Osteoblast (primary cell): ENCODE results near the gene DPF3. TPM values are rescaled to one million over a fixed set of nuclear protein-coding genes. Genes with fewer than 3 reads are reported as not detected.

Experiments used
- DNase-seq: peaks from one replicate; pipeline ENCODE4 v3.0.0; 2011; ENCODE audit warnings: low spot score, mixed read lengths; ENCODE audit not compliant: insufficient read length; ENCODE audit errors: missing footprints
- H2AFZ ChIP-seq: 2 replicates; pipeline ENCODE4 v1.6.0; 2011; ENCODE audit warnings: mild to moderate bottlenecking, low read length
- H3K27ac ChIP-seq: 2 replicates; pipeline ENCODE4 v1.5.1; 2011; ENCODE audit warnings: mild to moderate bottlenecking, low read depth, low read length, moderate library complexity
- H3K27me3 ChIP-seq: 2 replicates; pipeline ENCODE4 v1.6.0; 2012; ENCODE audit warnings: mild to moderate bottlenecking, control low read depth, inconsistent platforms, low read length, moderate library complexity; ENCODE audit not compliant: insufficient read depth
- H3K36me3 ChIP-seq: 2 replicates; pipeline ENCODE4 v1.5.1; 2011; ENCODE audit warnings: mild to moderate bottlenecking, low read length, control low read depth, moderate library complexity; ENCODE audit not compliant: insufficient read depth
- H3K4me1 ChIP-seq: 2 replicates; pipeline ENCODE4 v1.5.1; 2011; ENCODE audit warnings: mild to moderate bottlenecking, low read length, control low read depth, moderate library complexity; ENCODE audit not compliant: insufficient read depth
- H3K4me2 ChIP-seq: 2 replicates; pipeline ENCODE4 v1.6.0; 2011; ENCODE audit warnings: mild to moderate bottlenecking, low read length; ENCODE audit not compliant: insufficient read depth
- H3K4me3 ChIP-seq: fragments of 200-600 bp; sonication (generic); 3 replicates; pipeline ENCODE4 v1.5.1; 2012; ENCODE audit warnings: mild to moderate bottlenecking, low read length, inconsistent platforms; ENCODE audit not compliant: insufficient read depth
- H3K79me2 ChIP-seq: 2 replicates; pipeline ENCODE4 v1.6.0; 2012; ENCODE audit warnings: mild to moderate bottlenecking, low read length, control low read depth, inconsistent platforms; ENCODE audit not compliant: insufficient read depth
- H3K9me3 ChIP-seq: 2 replicates; pipeline ENCODE4 v1.5.1; 2011; ENCODE audit warnings: low read depth, low read length, control low read depth
- H4K20me1 ChIP-seq: 2 replicates; pipeline ENCODE4 v1.6.0; 2012; ENCODE audit warnings: mild to moderate bottlenecking, low read length, control low read depth; ENCODE audit not compliant: insufficient read depth
- CTCF ChIP-seq: IDR thresholded peaks from 2 replicates; pipeline ENCODE4 v1.5.1; 2011; ENCODE audit warnings: mild to moderate bottlenecking, low read depth, low read length, moderate library complexity; ENCODE audit errors: extremely low read depth
- total RNA-seq: library from RNA; depleted of rRNA; stranded (reverse); fragments of >200 nt; gene quantifications from 2 replicates; pipeline ENCODE4 v1.2.3, GENCODE V29; 2012

Gene DPF3
- total RNA-seq, 1 donor = 1.8 TPM

GRCh38 chr14:72717220-72717619 is 176.7 kb downstream of the DPF3 start:
- no peak overlapping the region for H2AFZ ChIP-seq
- peaks cover 3% of the 10 kb centered on the region for H3K4me1 ChIP-seq
- no peak overlapping the region for H3K4me3 ChIP-seq
- no peaks in the 10 kb centered on the region for H4K20me1 ChIP-seq
- no peaks in the 10 kb centered on the region for H3K79me2 ChIP-seq
- H3K27ac ChIP-seq = no peak overlapping the region
- TF ChIP-seq CTCF = no peak
- DNase-seq = no peak
- no peaks in the 10 kb centered on the region for H3K9me3 ChIP-seq
- H3K36me3 ChIP-seq = no peaks in the 10 kb centered on the region
- no peaks in the 10 kb centered on the region for H3K27me3 ChIP-seq
- no peak overlapping the region for H3K4me2 ChIP-seq

- H3K36me3 ChIP-seq = no peaks in the 10 kb centered on the region
- H3K9me3 ChIP-seq = no peaks in the 10 kb centered on the region
- no peak overlapping the region for H3K27ac ChIP-seq
- H3K4me3 ChIP-seq = no peak overlapping the region
- H2AFZ ChIP-seq = no peak overlapping the region
- H3K79me2 ChIP-seq = no peaks in the 10 kb centered on the region
- peaks cover 3% of the 10 kb centered on the region for H3K4me1 ChIP-seq
- H3K27me3 ChIP-seq = no peaks in the 10 kb centered on the region
- no peak overlapping the region for H3K4me2 ChIP-seq
- DNase-seq = no peak
- H4K20me1 ChIP-seq = no peaks in the 10 kb centered on the region
- TF ChIP-seq CTCF = no peak
Measured at GRCh38 chr14:72716476-72716875, 177.4 kb downstream of the DPF3 start.

- Histone ChIP-seq H3K27ac (no peak overlapping the region), H3K4me1 (peaks cover 3% of the 10 kb centered on the region), H3K9me3 (no peaks in the 10 kb centered on the region), H3K4me3 (no peak overlapping the region), H4K20me1 (no peaks in the 10 kb centered on the region), H2AFZ (no peak overlapping the region), H3K36me3 (no peaks in the 10 kb centered on the region), H3K4me2 (no peak overlapping the region), H3K79me2 (no peaks in the 10 kb centered on the region), H3K27me3 (no peaks in the 10 kb centered on the region)
- TF ChIP-seq CTCF = no peak
- no peak for DNase-seq
Measured at GRCh38 chr14:72715850-72716228, 178.1 kb downstream of the DPF3 start.

GRCh38 chr14:72715215-72715849 is 178.6 kb downstream of the DPF3 start:
- no peak for TF ChIP-seq CTCF
- H3K4me2 ChIP-seq = no peak overlapping the region
- peaks cover 3% of the 10 kb centered on the region for H3K4me1 ChIP-seq
- no peaks in the 10 kb centered on the region for H3K36me3 ChIP-seq
- H3K4me3 ChIP-seq = no peak overlapping the region
- no peak overlapping the region for H2AFZ ChIP-seq
- no peaks in the 10 kb centered on the region for H4K20me1 ChIP-seq
- no peaks in the 10 kb centered on the region for H3K27me3 ChIP-seq
- no peak overlapping the region for H3K27ac ChIP-seq
- H3K79me2 ChIP-seq = no peaks in the 10 kb centered on the region
- H3K9me3 ChIP-seq = no peaks in the 10 kb centered on the region
- DNase-seq = no peak
